Stimulated activated CD8-positive, alpha-beta memory T cell treated with anti-CD3 and anti-CD28 coated beads, Interleukin-2, amount 100 ng/mL, for 1 hour (primary cell): ENCODE measurements around the gene WFDC1.

ENCODE experiments used
- DNase-seq, 2 donors: peaks; one replicate each; pipeline ENCODE4 v3.0.0-alpha.2; 2020; ENCODE audit warnings: low read depth in 2 of 2

The WFDC1 gene

DNA sequence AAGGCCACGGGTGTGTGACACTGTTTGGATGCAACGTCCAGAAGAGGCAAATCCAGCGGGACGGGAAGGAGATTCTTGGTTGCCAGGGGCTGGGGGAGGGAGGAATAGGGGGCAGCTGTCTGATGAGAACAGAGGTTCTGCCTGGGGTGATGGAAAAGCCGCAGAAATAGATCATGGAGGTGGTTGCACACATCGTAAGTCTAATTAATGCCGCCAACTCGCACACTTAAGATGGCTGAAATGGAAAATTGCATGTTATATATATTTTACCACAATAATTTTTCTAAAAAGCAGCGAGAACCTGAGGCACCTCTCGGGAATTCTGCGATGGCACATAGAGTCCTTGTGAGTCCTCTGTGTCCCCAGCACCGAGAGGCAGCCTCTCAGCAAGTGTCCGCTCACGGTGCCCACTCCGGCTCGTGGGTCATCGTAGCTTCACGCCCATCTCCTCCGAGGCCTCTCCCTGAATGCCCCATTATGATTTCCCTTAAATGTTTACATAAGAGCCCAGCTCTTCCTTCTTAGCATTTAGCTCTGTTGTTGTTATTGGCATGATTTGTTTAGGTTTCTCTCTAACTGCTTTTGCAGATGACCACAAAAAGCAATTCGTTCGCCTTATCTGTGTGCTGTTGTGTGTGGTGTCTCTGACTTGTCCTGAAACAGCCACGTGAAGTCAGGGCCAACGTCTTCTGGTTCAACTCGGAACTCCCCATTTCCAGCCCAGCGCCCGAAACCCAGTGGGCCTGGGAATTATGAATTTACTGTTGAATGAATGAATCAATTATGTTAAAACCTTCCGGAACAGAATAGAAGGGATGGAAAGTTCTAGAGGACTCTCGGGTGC is 7.7 kb downstream of the WFDC1 start:
- no peak for DNase-seq

- no peak for DNase-seq
Observed at GRCh38 chr16:84303023-84303422, 8.3 kb downstream of the WFDC1 start.

DNA sequence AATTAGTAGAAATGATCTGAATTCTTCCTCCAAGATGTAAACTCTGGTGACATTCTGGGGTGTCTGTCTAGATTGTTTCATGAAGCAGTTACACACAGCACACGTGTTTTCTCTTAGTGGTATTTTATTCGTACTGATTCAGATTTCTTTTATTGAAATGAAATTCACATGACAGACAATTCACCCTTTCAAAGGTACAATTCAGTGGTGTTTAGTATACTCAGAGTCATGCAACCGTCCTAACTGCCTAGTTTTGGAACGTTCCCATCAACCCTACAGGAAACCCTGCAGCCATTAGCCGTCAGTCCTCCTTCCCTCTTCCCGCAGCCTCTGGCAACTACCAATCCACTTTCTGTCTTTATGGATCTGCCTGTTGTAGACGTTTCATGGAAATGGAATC is 8.8 kb downstream of the WFDC1 start:
- no peak for DNase-seq

- no peak for DNase-seq
Observed at GRCh38 chr16:84306564-84306963, 11.9 kb downstream of the WFDC1 start.

GRCh38 chr16:84307209-84307954 is 12.7 kb downstream of the WFDC1 start:
- no peak for DNase-seq

DNA sequence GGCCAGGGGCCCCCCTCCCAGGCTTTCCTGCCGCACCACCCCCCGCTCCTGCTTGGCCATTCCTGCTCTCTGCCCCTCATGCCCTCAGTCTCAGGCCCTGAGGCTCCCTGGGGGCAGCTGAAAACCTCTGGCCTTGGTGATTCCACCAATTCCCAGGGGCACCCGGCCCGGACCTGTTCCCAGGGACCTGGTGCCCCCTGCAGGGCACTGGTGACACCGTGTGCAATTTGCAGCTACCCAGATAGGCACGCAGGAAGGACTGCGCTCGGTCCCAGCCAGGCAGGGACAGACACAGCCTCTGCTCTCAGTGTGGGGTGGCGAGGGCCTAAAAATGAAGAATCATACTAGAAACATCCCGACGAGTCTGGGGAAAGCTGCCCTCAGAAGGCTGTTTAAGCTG is 13.4 kb downstream of the WFDC1 start:
- DNase-seq, result no peak

DNA sequence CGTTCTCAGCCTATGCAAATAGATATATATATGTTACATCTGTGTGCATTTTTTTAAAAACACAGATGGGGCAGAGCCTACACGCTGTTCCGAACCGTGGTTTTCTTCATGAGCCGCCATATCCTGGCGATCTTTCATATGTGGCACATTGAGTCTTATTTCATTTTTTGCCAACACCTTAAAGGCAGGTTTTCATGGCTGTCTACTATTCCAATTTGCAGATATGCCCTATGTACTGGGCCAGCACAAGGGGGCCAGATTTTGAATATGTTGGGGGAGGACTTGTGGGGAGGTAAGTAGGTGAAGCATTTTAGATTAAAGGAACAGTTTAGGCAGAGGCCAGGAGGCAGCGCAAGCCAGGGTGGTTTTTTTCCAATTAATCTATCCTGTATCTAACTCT is 16.0 kb downstream of the WFDC1 start:
- DNase-seq, result no peak

DNA sequence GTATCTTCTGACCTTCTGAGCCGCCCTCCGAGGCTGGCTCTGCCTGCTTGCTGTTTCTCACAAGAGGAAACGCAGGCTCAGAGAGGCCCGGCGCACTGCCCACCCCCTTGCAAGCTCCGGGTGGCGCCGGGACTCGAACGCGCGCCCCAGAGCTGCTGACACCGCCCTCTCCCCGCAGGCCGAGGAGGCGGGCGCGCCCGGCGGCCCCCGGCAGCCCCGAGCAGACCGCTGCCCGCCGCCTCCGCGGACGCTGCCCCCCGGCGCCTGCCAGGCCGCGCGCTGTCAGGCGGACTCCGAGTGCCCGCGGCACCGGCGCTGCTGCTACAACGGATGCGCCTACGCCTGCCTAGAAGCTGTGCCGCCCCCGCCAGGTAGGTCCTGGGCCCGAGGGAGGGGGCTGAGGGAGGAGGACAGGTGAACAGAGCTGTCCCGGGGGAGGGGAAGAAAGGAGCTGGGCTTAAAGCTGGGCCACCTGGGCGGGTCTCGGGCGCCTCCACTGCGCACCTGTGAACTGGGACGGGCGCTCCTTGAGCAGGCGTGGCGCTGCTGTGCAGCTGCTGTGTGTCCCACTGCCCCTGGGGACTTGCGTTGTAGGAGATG is 18.2 kb downstream of the WFDC1 start:
- no peak for DNase-seq

DNA sequence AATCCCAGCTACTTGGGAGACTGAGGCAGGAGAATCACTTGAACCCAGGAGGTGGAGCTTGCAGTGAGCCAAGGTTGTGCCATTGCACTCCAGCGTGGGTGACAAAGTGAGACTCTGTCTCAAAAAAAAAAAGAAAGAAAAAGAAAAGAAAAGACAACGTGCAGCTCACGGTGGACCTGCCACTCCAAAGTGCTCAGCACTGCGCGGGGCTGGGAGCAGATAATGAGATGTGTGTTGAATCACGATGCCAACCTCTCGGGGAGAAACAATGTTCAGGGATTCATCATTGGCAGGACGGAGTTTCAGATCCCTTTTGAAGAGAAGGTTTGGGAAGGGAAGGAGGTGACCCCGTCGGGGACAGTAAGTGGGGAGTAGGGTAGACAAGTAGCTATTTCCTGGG is 19.2 kb downstream of the WFDC1 start:
- DNase-seq, result no peak

- no peak for DNase-seq
Observed at GRCh38 chr16:84314373-84314772, 19.7 kb downstream of the WFDC1 start.

- no peak for DNase-seq
Observed at GRCh38 chr16:84314814-84315213, 20.1 kb downstream of the WFDC1 start.

- no peak for DNase-seq
Observed at GRCh38 chr16:84315422-84315821, 20.7 kb downstream of the WFDC1 start.

GRCh38 chr16:84318091-84318975 is 23.7 kb downstream of the WFDC1 start:
- DNase-seq, result no peak

GRCh38 chr16:84319146-84319760 is 24.6 kb downstream of the WFDC1 start:
- no peak for DNase-seq

GRCh38 chr16:84320511-84320910 is 25.8 kb downstream of the WFDC1 start:
- DNase-seq, result no peak

DNA sequence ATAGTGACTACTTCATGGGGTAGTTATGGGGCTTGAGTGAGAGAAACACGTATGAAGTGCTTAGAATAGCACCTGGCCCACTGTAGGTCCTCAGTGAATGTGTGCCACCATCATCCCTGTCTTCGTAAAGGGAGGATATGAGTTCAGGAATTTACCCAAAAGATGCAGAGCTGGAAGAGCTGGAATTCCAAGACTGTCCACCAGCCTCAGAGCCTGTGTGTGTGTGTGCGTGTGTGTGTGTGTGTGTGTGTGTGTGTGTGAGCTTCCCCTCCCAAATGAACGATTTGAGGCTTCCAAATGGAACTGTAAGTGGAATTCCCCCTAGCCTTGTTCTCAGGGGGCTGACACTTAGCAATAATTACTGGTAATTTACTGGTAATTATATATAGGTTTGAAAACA is 27.3 kb downstream of the WFDC1 start:
- DNase-seq, result no peak

DNA sequence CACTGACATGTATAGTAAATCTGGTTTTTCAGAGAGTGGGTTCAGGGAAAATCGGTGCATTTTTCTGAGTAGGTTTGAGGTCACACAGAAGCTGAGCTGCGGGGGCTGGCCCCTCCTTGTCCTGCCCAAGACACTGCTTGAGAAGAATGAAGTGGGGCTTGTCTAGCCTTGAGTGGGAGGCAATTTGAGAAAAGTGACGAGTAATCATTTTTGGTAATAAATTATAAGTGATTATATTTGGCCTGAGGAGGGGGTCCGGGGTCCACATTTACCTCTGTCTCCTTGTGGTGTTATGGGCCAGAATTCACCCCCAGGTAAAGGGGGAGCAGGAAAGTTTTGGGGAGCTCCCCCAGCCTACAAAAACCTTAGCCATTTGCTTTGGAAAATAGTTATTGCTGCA is 28.1 kb downstream of the WFDC1 start:
- no peak for DNase-seq

- DNase-seq, result no peak
Observed at GRCh38 chr16:84323606-84324005, 28.9 kb downstream of the WFDC1 start.

DNA sequence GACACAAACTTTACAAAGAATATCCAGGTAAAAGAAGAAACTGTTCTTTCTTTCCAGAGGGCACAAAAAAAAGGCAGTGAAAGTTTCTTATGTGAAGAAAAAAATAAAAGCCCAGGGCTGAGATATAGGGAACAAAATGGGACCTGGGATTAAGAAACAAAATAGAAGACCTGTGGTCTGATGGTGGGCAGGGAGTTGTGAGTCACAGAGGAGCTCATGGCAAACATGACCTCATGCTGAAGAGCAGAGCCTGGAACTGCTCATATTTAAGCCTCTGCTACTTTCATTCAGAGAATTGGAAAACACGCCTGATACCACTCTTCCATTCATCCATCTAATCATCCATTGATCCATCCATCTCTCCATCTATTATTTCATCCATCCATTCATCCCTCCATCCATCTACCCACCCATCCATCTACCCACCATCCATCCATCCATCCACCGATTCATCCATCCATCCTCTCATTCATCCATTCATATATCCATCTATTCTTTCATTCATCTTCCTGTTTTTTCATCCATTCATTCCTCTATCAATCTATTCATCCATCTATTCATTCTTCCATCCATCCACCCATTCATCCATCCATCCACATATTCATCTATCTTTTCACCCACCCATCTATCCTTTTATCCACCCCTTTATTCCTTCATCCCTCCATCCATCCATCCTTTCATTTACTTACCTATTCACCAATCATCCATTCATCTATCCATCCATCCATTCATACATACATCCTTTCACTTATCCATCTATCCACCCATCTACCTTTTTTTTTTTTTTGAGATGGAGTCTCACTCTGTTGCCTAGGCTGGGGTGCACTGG is 30.0 kb downstream of the WFDC1 start:
- DNase-seq, result no peak

DNA sequence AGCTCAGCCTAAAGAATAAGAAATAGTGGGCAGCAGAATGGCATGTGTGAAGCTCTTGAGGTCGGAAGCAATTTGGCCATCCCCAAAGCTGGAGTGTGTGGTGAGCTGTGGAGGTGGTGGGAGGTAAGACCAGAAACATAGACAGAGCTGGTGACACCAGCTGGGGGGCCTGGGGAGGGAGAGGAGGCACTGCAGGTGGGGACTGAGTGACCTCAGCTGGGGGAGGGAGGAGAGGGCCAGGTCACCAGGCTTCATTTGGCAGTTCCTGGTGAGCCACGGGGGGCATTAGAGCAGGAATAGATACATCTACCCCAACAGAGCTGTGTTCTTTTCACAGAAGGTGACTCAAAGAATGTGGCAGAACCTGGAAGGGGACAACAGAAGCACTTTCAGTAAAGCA is 31.9 kb downstream of the WFDC1 start:
- DNase-seq, result no peak
